Cardiac muscle cell (in vitro differentiated cells and primary cell): Measurements from ENCODE around the gene EWSR1. TPM values are rescaled to one million over a fixed set of nuclear protein-coding genes. Genes with fewer than 3 reads are reported as not detected.
"Not testable (repeated sequence)": the region's sequence is repeated elsewhere in the genome, so short reads cannot be mapped to it uniquely, and the experiment has no call there.

Experiments used
- DNase-seq, 2 donors: peaks; one replicate each; pipeline versions ENCODE4 v3.0.0 to v3.0.0-alpha.2; 2010 to 2017; ENCODE audit warnings: low read depth in 1 of 2, low spot score in 1 of 2
- H3K27ac ChIP-seq: fragments of 200-600 bp; sonication (generic); 2 replicates; pipeline ENCODE4 v1.5.1; 2016
- H3K27me3 ChIP-seq: fragments of 200-600 bp; sonication (generic); 2 replicates; pipeline ENCODE4 v1.6.0; 2016; ENCODE audit warnings: control low read depth
- H3K36me3 ChIP-seq: fragments of 200-600 bp; sonication (generic); 2 replicates; pipeline ENCODE4 v1.5.1; 2016; ENCODE audit warnings: control low read depth
- H3K4me1 ChIP-seq: fragments of 200-600 bp; sonication (generic); 2 replicates; pipeline ENCODE4 v1.8.1; 2017; ENCODE audit warnings: low read depth, mild to moderate bottlenecking, mixed run types
- H3K4me3 ChIP-seq: fragments of 200-600 bp; sonication (generic); 2 replicates; pipeline ENCODE4 v1.5.1; 2016; ENCODE audit warnings: mild to moderate bottlenecking
- H3K9me3 ChIP-seq: fragments of 200-600 bp; sonication (generic); 2 replicates; pipeline ENCODE4 v1.5.1; 2017; ENCODE audit warnings: low read depth, mild to moderate bottlenecking, control low read depth
- polyA plus RNA-seq: library from polyadenylated mRNA; unstranded; fragments of >200 nt; fragmentation: Nextera tagmentation; extraction: Ambion mirVana; gene quantifications from 2 replicates; pipeline ENCODE4 v1.2.1, GENCODE V29; 2016
- total RNA-seq: library from RNA; depleted of rRNA; stranded (reverse); fragments of >200 nt; gene quantifications from 2 replicates; pipeline ENCODE4 v1.2.3, GENCODE V29; 2016
- TF ChIP-seq, protein P1 (sequence below): IDR thresholded peaks from 2 replicates; pipeline ENCODE4 v1.5.1; 2012; ENCODE audit warnings: low read depth, mild to moderate bottlenecking, low read length

EWSR1 gene
- total and polyA plus RNA-seq, 2 experiments from 2014 or later, result 266 to 349 TPM

DNA sequence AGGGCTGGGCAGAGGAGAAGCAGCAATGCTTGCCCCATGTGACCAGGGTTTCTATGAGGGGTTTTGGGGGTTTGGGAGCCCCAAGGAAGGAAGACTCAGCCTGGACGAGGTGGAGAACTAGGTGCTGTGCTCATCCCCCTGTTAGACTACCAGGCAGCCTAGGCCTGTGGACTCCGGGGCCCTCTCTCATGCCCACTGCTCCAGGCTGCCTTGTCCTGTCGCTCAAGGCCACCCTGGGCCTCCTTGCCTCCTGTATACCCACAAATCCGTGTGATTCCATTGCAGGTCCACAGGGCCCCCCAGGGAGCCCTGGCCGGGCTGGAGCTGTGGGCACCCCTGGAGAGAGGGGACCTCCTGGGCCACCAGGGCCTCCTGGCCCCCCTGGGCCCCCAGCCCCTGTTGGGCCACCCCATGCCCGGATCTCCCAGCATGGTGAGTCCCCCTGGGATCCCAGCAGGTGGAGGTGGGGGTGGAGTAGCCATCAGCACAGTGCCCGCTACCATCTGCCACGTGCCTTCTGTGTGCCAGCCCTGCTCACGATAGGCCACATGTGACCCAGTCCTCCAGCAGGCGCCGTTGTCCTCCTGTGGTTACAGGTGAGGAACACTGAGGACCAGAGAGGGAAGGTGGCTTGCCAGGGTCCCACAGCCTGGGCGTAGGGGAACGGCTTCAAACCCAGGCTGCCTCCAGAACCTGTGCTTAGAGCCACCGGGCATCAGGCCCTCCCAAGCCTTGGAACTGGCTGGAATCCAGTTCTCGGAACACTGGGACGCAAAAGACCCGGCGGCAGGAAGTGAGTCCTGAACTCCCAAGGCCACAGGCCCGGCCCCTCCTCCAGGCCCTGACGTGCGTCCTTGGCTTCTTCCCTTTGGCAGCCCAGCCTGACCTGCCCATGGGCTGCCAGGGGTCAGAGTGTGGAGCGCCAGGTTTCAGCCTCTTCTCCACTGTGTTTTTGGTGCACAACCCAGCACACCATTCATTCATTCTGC is 35.8 kb upstream of the EWSR1 start:
- TF ChIP-seq, protein P1, sequence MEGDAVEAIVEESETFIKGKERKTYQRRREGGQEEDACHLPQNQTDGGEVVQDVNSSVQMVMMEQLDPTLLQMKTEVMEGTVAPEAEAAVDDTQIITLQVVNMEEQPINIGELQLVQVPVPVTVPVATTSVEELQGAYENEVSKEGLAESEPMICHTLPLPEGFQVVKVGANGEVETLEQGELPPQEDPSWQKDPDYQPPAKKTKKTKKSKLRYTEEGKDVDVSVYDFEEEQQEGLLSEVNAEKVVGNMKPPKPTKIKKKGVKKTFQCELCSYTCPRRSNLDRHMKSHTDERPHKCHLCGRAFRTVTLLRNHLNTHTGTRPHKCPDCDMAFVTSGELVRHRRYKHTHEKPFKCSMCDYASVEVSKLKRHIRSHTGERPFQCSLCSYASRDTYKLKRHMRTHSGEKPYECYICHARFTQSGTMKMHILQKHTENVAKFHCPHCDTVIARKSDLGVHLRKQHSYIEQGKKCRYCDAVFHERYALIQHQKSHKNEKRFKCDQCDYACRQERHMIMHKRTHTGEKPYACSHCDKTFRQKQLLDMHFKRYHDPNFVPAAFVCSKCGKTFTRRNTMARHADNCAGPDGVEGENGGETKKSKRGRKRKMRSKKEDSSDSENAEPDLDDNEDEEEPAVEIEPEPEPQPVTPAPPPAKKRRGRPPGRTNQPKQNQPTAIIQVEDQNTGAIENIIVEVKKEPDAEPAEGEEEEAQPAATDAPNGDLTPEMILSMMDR, result no peak
- H3K27ac ChIP-seq, result no peak overlapping the region
- DNase-seq, result peak in 1 of 2 donors; percentile 63
- no peaks in the 10 kb centered on the region for H3K9me3 ChIP-seq
- H3K36me3 ChIP-seq, result no peaks in the 10 kb centered on the region
- no peaks in the 10 kb centered on the region for H3K4me1 ChIP-seq
- no peaks in the 10 kb centered on the region for H3K27me3 ChIP-seq
- H3K4me3 ChIP-seq, result no peak overlapping the region

DNA sequence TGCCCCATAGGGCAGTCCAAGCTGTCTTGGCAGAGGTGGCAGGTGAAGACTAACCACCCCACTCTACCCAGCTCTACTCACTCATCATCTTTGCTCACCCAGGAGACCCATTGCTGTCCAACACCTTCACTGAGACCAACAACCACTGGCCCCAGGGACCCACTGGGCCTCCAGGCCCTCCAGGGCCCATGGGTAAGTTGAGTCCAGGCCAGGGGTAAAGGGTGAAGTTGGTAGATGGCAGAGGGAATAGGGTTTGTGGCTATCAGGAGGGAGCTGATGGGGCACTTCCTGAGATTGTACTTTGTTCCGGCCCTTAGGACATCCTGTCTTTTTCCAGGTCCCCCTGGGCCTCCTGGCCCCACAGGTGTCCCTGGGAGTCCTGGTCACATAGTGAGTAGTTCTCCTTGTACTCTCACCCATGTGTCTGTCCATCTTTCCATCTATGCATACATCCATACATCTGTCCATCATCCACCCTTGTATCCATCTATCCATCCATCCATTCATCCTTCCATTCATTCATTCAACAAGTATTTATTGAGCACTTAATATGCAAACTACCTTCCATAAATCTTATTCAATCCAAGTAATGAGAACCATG is 34.7 kb upstream of the EWSR1 start:
- Histone ChIP-seq H3K4me3 (no peak overlapping the region), H3K4me1 (no peaks in the 10 kb centered on the region), H3K36me3 (no peaks in the 10 kb centered on the region), H3K27ac (no peak overlapping the region), H3K9me3 (no peaks in the 10 kb centered on the region), H3K27me3 (no peaks in the 10 kb centered on the region)
- DNase-seq, result no peak
- TF ChIP-seq, protein P1, result no peak

DNA sequence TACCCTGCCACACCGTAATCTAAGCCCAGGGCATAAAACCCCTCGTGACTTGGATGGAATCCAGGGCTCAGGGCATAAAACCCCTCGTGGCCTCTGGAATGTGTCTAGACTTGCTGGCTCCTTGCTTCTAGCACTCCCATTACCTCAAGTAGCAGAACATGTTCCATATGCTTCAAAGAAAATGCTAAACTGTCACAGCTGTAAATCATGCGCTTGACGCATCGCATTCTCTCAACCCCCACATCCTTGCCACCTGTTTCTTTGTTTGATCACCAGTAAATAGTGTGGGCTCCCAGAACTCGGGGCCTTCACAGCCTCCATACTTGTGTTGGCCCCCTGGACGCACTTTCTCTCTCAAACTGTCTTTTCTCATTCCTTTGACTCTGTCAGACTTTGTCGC is 27.6 kb upstream of the EWSR1 start:
- H3K9me3 ChIP-seq, H3K4me1 ChIP-seq, H3K27me3 ChIP-seq, H3K36me3 ChIP-seq, H3K4me3 ChIP-seq, DNase-seq: not testable (repeated sequence)
- peak overlapping the region; percentile 51 for H3K27ac ChIP-seq

- no peak overlapping the region for H3K4me3 ChIP-seq
- TF ChIP-seq, protein P1, result no peak
- no peaks in the 10 kb centered on the region for H3K4me1 ChIP-seq
- no peaks in the 10 kb centered on the region for H3K36me3 ChIP-seq
- H3K9me3 ChIP-seq, result no peaks in the 10 kb centered on the region
- DNase-seq, result no peak
- H3K27me3 ChIP-seq, result no peaks in the 10 kb centered on the region
- no peak overlapping the region for H3K27ac ChIP-seq
Measured at GRCh38 chr22:29243874-29244446, 24.1 kb upstream of the EWSR1 start.

- H3K9me3 ChIP-seq, result no peaks in the 10 kb centered on the region
- no peak overlapping the region for H3K27ac ChIP-seq
- H3K36me3 ChIP-seq, result no peaks in the 10 kb centered on the region
- H3K4me3 ChIP-seq, result no peak overlapping the region
- H3K4me1 ChIP-seq, result no peaks in the 10 kb centered on the region
- no peaks in the 10 kb centered on the region for H3K27me3 ChIP-seq
- TF ChIP-seq, protein P1, result no peak
- no peak for DNase-seq
Measured at GRCh38 chr22:29244785-29245625, 23.1 kb upstream of the EWSR1 start.
